Activated gamma-delta T cell treated with anti-CD3 and anti-CD28 coated beads, Interleukin-2, amount 50 U/mL, for 16 hours (primary cell): Measurements from ENCODE around the gene MLPH.
"Not testable (repeated sequence)": the region's sequence is repeated elsewhere in the genome, so short reads cannot be mapped to it uniquely, and the experiment has no call there.

Experiments
- DNase-seq: peaks from one replicate; pipeline ENCODE4 v3.0.0-alpha.2; 2020; ENCODE audit warnings: low read depth

Gene MLPH

GRCh38 chr2:237457388-237457941 is 29.6 kb upstream of the MLPH start:
- no peak for DNase-seq

GRCh38 chr2:237458519-237458918 is 28.5 kb upstream of the MLPH start:
- DNase-seq, result no peak

- no peak for DNase-seq
These were observed 27.8 kb upstream of the MLPH start for GRCh38 chr2:237459226-237459625.

- no peak for DNase-seq
These were observed 27.3 kb upstream of the MLPH start for GRCh38 chr2:237459741-237460174.

GRCh38 chr2:237464757-237465391 is 22.2 kb upstream of the MLPH start:
- DNase-seq, result no peak

- no peak for DNase-seq
These were observed 21.4 kb upstream of the MLPH start for GRCh38 chr2:237465515-237466148.

- no peak for DNase-seq
These were observed 20.8 kb upstream of the MLPH start for GRCh38 chr2:237466211-237466610.

- no peak for DNase-seq
These were observed 19.4 kb upstream of the MLPH start for GRCh38 chr2:237467447-237468179.

- not testable (repeated sequence) for DNase-seq
These were observed 17.6 kb upstream of the MLPH start for GRCh38 chr2:237469410-237469809.

GRCh38 chr2:237469849-237470248 is 17.2 kb upstream of the MLPH start:
- no peak for DNase-seq

GRCh38 chr2:237470914-237471313 is 16.1 kb upstream of the MLPH start:
- no peak for DNase-seq

- DNase-seq, result no peak
These were observed 15.4 kb upstream of the MLPH start for GRCh38 chr2:237471438-237472186.

GRCh38 chr2:237472187-237472712 is 14.8 kb upstream of the MLPH start:
- DNase-seq, result no peak

- DNase-seq, result no peak
These were observed 13.9 kb upstream of the MLPH start for GRCh38 chr2:237472909-237473877.

GRCh38 chr2:237473878-237474441 is 13.1 kb upstream of the MLPH start:
- no peak for DNase-seq

GRCh38 chr2:237474442-237474911 is 12.6 kb upstream of the MLPH start:
- DNase-seq, result no peak

- DNase-seq, result peak; percentile 65
These were observed 11.9 kb upstream of the MLPH start for GRCh38 chr2:237474931-237475703.

- no peak for DNase-seq
These were observed 11.3 kb upstream of the MLPH start for GRCh38 chr2:237475704-237476141.

- DNase-seq, result no peak
These were observed 9.0 kb upstream of the MLPH start for GRCh38 chr2:237478095-237478494.
